ENCODE measurements around the gene TBCK.

GRCh38 chr4:106033469-106033868 lies 282.5 kb downstream of the TBCK start:
- TF ChIP-seq CTCF (CRISPR knock-in tag; IDR thresholded peaks at IDR 0.05) (no peak), SRSF1 (optimal IDR thresholded peaks at IDR 0.05; ENCODE audit: low read depth, low read length) (no peak), ZNF10 (CRISPR knock-in tag; IDR thresholded peaks at IDR 0.05; ENCODE audit: borderline replicate concordance, low read depth) (no peak), ZNF138 (CRISPR knock-in tag; IDR thresholded peaks at IDR 0.05; ENCODE audit: low read depth) (no peak), ATF6 (CRISPR knock-in tag; conservative IDR thresholded peaks at IDR 0.05) (no peak), NR3C1 (CRISPR knock-in tag; IDR thresholded peaks at IDR 0.05) (no peak), ZNF746 (CRISPR knock-in tag; IDR thresholded peaks at IDR 0.05) (no peak), ZBTB26 (CRISPR knock-in tag; IDR thresholded peaks at IDR 0.05; ENCODE audit: borderline replicate concordance) (no peak), ZNF318 (CRISPR knock-in tag; IDR thresholded peaks at IDR 0.05) (no peak), ZNF496 (CRISPR knock-in tag; IDR thresholded peaks at IDR 0.05; ENCODE audit: insufficient replicate concordance) (no peak), CEBPZ (IDR thresholded peaks at IDR 0.05; ENCODE audit: low read length) (no peak)
